GM12891 (cell line): ENCODE data around the gene NPAS2. TPM values are rescaled to one million over a fixed set of nuclear protein-coding genes. Genes with fewer than 3 reads are reported as not detected.

Experiments
- DNase-seq: peaks from one replicate; pipeline ENCODE4 v3.0.0; 2011; ENCODE audit warnings: low spot score; ENCODE audit not compliant: insufficient read length
- FAIRE-seq: peaks from 2 replicates; lab custom pipeline; 2011; peaks lifted over from hg19 to GRCh38; lab: Jason Lieb, UNC
- PAX5 ChIP-seq: IDR thresholded peaks from 2 replicates; pipeline ENCODE4 v1.6.1; 2011; ENCODE audit warnings: low read length, moderate library complexity, mild to moderate bottlenecking; ENCODE audit not compliant: insufficient read depth, severe bottlenecking
- POLR2A ChIP-seq: IDR thresholded peaks from 2 replicates; pipeline ENCODE4 v1.6.1; 2011; ENCODE audit warnings: low read depth, low read length, control low read depth
- POLR2AphosphoS5 ChIP-seq: IDR thresholded peaks from 2 replicates; pipeline ENCODE4 v1.6.1; 2011; ENCODE audit warnings: low read depth, low read length, control low read depth
- POU2F2 ChIP-seq: IDR thresholded peaks from 2 replicates; pipeline ENCODE4 v1.6.1; 2011; ENCODE audit warnings: low read depth, mild to moderate bottlenecking, control low read depth, low read length, moderate library complexity
- SPI1 ChIP-seq: IDR thresholded peaks from 2 replicates; pipeline ENCODE4 v1.6.1; 2011; ENCODE audit warnings: low read depth, low read length, control low read depth
- TAF1 ChIP-seq: IDR thresholded peaks from 2 replicates; pipeline ENCODE4 v1.6.1; 2011; ENCODE audit warnings: low read depth, low read length, control low read depth
- polyA plus RNA-seq: library from polyadenylated mRNA; unstranded; fragments of >200 nt; gene quantifications from one replicate; pipeline ENCODE4 v1.2.1, GENCODE V29; 2012; ENCODE audit warnings: low read depth, missing spikeins, inconsistent platforms; ENCODE audit not compliant: missing spikeins

Gene NPAS2, protein sequence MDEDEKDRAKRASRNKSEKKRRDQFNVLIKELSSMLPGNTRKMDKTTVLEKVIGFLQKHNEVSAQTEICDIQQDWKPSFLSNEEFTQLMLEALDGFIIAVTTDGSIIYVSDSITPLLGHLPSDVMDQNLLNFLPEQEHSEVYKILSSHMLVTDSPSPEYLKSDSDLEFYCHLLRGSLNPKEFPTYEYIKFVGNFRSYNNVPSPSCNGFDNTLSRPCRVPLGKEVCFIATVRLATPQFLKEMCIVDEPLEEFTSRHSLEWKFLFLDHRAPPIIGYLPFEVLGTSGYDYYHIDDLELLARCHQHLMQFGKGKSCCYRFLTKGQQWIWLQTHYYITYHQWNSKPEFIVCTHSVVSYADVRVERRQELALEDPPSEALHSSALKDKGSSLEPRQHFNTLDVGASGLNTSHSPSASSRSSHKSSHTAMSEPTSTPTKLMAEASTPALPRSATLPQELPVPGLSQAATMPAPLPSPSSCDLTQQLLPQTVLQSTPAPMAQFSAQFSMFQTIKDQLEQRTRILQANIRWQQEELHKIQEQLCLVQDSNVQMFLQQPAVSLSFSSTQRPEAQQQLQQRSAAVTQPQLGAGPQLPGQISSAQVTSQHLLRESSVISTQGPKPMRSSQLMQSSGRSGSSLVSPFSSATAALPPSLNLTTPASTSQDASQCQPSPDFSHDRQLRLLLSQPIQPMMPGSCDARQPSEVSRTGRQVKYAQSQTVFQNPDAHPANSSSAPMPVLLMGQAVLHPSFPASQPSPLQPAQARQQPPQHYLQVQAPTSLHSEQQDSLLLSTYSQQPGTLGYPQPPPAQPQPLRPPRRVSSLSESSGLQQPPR
- not detected for polyA plus RNA-seq

DNA sequence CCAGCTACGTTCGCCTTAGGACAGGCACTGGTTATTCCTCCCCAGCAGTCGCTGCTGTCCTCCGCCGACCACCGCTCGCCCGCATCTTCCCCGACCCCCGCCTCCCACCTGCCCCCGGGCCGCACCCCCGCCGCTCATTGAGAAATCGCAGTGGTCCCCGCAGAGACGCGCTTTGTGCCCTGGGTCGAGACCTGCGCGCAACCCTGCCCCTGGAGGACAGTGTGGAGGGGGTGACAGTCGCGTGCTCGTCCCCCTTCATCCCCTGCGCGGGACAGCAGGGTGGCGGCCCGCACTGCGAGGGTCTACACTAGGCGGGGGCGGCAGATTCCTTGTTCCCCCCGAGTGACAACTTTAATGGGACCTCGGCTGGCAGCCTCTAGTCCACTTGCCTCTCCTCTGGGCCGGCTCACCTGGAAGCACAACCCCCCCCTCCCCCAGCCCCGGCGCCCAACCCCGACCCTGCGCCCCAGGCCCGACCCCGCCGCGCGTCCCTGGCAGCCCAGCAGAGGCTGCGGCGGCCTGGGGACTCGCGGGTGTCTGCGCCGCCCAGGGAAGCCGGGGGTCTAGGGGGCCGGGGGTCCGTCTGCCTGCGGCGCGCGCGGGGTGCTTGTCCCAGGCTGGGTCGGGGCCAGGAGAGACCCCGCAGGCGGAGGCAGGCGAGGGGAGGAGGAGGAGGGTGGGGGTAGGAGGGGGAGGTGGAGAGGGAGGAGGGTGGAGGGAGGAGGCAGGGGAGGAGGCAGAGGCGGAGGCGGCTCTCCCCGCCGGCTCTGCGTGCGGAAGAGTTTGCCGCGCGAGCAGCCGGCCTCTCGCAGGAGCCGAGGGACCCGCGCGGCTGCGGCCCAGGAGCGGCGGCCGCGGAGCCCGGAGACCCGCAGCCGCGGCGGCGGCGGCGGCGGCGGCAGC lies at the start of gene NPAS2:
TSS of gene NPAS2 (plus strand) at position 770 of the 903 bp plus-strand sequence. CDS start 84,616 bp downstream, outside the sequence.
- DNase-seq (no peak), FAIRE-seq (no peak)
- TF ChIP-seq POLR2AphosphoS5 (no peak), PAX5 (no peak), SPI1 (no peak), POU2F2 (no peak)

DNA sequence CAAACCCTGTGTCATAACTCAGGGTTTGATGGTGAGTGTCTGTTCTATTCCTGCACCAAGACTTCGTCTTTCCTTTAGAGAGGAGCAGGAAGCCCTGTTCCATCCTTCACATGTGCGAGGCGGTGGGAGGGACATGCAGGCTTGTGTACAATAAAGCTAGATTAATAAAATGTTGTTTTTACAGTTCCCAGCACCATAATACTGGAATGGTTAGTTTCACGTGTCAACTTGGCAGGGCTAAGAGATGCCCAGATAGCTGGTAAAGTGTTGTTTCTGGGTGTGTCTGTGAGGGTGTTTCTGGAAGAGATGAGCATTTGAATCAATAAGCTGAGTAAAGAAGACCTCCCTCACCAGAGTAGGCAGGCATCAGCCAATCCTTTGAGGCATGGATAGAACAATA lies 48.8 kb upstream of the NPAS2 start:
- no peak for DNase-seq
- no peak for TF ChIP-seq TAF1
- no peak for TF ChIP-seq POLR2AphosphoS5
- no peak for TF ChIP-seq POLR2A
- no peak for TF ChIP-seq SPI1
- TF ChIP-seq POU2F2: no peak
- no peak for TF ChIP-seq PAX5
- FAIRE-seq: no peak

DNA sequence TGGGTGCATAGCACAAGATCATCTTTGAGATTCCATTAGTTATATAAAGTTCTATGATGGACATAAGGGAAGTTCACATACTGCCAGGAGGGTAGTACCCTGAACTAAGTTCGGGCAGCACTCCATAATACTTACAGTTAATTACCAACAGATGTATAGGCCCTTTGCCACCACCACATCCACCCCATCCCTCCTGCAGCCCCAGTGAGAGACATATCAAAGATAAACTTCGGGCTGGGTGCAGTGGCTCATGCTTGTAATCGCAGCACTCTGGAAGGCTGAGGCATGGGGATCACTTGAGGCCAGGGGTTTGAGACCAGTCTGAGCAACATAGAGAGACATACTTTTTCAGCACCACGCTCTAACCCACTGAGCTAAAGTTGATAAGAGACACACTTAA lies 46.4 kb upstream of the NPAS2 start:
- DNase-seq (no peak), FAIRE-seq (no peak)
- no peak for TF ChIP-seq POLR2AphosphoS5
- no peak for TF ChIP-seq SPI1
- no peak for TF ChIP-seq POU2F2

DNA sequence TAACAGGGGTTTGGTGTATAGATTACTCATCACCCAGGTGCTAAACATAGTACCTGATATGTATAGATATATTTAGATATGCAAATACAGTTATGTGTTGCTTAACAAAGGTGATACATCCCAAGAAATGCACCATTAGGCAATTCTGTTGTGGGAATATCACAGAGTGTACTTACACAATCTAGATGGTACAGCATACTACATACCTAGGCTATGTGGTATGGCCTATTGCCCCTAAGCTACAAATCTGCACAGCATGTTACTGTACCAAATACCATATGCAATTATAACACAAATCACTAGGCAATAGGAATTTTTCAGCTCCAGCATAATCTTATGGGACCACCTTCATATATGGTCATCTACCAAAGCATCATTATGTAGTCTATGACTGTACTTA lies 43.5 kb upstream of the NPAS2 start:
- TF ChIP-seq POU2F2: no peak
- TF ChIP-seq POLR2AphosphoS5: no peak
- no peak for TF ChIP-seq PAX5
- TF ChIP-seq POLR2A: no peak
- TF ChIP-seq TAF1: no peak
- TF ChIP-seq SPI1: no peak
- no peak for DNase-seq
- FAIRE-seq: no peak

DNA sequence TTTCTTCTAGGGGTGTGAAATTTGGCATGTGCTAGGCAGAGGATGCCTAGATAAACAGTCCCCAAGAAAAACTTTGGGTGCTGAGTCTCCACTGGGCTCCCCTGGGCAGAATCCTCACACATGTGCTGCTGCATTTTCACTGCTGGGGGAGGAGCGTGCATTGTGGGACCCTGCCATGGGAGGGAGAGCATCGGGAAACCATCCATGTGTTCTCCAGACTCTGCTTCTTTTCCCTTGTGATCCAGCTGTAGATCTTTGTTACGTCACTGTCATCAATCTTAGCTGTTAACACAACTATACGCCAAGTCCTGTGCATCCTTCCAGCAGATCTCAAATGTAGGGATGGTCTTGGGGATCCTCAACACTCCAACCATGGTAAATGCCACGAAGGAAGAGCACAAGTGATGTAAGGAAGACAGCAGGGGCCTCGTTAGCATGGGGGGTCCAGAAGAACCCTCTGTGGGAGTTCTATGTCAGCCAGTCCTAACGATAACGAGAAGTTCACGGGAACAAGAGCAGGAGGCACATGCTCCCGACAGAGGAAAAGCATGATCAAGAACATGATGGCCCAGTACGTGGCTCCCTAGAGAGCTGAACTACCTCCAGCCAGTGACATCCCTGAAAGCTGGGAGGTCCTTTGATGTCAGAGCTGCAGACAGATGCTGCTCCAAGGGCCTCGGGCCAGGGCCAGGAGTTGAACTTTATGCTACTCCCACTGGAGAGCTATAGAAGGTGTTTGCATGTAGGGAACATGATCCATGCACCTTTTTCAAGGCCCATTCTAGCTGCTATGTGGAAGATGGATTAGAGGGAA lies 41.1 kb upstream of the NPAS2 start:
- no peak for FAIRE-seq
- no peak for DNase-seq
- TF ChIP-seq POLR2A (no peak), SPI1 (no peak), TAF1 (no peak), POLR2AphosphoS5 (no peak), PAX5 (no peak), POU2F2 (no peak)

DNA sequence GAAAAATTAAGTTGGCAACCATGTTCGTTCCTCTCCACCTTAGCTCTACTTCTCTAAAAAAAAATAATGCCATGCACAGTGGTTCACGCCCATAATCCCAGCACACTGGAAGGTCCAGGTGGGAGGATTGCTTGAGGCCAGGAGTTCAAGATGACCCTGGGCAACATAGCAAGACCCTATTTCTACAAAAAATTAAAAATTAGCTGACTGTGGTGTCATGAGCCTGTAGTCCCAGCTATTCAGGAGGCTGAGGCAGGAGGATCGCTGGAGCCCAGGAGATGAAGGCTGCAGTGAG lies 40.1 kb upstream of the NPAS2 start:
- no peak for FAIRE-seq
- TF ChIP-seq PAX5: no peak
- no peak for TF ChIP-seq SPI1
- TF ChIP-seq POLR2AphosphoS5: no peak
- no peak for TF ChIP-seq POLR2A
- TF ChIP-seq POU2F2: no peak
- no peak for TF ChIP-seq TAF1
- no peak for DNase-seq

DNA sequence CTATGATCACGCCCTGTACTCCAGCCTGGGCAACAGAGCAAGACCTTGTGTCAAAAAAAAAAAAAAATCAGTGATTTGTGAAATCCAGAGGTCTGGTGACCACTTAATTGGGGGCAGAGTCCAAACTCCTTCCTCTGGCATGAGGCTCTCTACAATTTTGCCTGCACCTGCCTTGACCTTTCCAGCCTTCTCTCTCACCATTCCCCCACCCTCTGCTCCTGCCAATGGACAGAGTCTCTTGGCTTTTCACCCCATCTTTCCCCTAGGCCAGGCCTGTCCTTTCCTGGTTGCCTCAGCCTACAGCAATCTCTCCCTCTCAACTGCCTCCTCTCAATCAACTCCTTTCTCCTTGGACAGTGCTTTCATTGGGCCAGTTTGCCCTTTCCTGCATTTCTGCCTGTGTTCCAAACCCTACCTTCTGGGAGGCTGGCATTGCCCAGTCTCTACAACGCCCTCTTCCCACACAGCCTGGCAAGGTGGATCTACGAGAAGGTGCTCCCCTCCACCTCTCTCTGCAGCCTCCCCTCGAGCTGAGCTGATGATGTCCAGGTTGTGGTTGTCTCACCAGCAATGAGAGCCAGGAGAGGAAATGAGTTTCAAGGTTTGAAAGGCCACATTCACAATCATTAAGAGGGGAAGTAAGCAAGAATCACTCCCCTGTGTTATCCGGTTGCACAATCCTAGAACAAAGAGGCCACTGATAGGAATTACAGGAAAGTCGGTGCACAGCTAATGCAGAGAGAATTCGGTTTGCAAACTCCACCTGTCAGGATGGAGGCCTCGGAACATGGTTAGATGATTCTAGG lies 39.5 kb upstream of the NPAS2 start:
- TF ChIP-seq TAF1: no peak
- no peak for TF ChIP-seq PAX5
- no peak for TF ChIP-seq POLR2AphosphoS5
- no peak for TF ChIP-seq POLR2A
- no peak for TF ChIP-seq SPI1
- TF ChIP-seq POU2F2: no peak
- DNase-seq: no peak
- no peak for FAIRE-seq

DNA sequence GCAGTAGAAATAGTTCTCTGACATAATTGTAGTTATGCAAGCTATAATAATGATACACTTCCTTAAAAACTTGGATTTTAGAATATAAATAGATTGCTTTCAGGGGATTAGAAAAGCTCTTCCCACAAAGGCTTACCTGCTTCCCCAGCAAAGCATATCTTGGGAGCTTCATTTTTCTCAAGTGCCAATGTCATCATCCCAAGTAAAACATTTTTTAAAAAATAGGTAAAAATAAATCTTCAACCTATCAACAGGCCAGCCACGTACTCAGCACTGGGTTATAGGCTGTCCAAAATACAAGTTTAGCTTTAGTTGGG lies 39.0 kb upstream of the NPAS2 start:
- FAIRE-seq (no peak), DNase-seq (no peak)
- TF ChIP-seq SPI1: no peak
